PFSK-1 (cell line): Measurements from ENCODE around the gene SCRT2.

Source experiments
- FOXP2 ChIP-seq: optimal IDR thresholded peaks from 2 replicates; pipeline ENCODE3; 2011; ENCODE audit warnings: borderline replicate concordance, control low read depth, inconsistent platforms; ENCODE audit not compliant: insufficient read depth; ENCODE audit errors: extremely low read length, extremely low read depth
- POLR2AphosphoS5 ChIP-seq: IDR thresholded peaks from 2 replicates; pipeline ENCODE4 v1.6.1; 2012; ENCODE audit warnings: low read depth, mild to moderate bottlenecking, control low read depth, low read length, moderate library complexity
- SIN3A ChIP-seq: IDR thresholded peaks from 2 replicates; pipeline ENCODE4 v1.6.1; 2012; ENCODE audit warnings: mild to moderate bottlenecking, low read length, moderate library complexity, borderline replicate concordance; ENCODE audit not compliant: insufficient read depth
- TAF1 ChIP-seq: IDR thresholded peaks from 2 replicates; pipeline ENCODE4 v1.6.1; 2012; ENCODE audit warnings: low read length, control low read depth, borderline replicate concordance; ENCODE audit not compliant: insufficient read depth
- TF ChIP-seq, protein P1 (sequence below), 2 experiments: IDR thresholded peaks; 2 replicates each; pipeline versions ENCODE4 v1.6.1 to v1.8.0; 2011 to 2012; ENCODE audit warnings: low read depth in 2 of 2, low read length in 2 of 2, control low read depth in 1 of 2, inconsistent platforms in 1 of 2, mild to moderate bottlenecking in 1 of 2, moderate library complexity in 1 of 2; ENCODE audit not compliant: insufficient read depth in 1 of 2

SCRT2 gene

DNA sequence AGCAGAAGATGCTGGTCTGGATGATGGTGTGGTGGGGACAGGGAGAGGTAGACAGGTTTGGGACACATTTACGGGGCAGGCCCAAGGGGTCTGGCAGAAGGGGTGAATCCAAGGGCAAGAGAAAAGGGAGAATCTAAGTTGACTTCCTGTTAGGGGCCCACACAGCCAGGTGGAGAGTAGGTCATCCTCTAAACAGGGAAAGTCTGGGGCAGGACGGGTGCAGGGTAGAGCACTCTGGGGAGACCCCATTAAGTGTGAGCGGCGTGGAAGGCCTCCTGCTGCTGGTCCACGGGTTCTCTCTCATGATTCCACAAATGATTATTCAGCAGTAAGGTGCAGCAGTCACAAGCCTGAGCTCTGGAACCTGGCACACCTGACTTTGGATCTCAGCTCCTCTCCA, 25.3 kb downstream of the SCRT2 start:
- TF ChIP-seq TAF1 (no peak), FOXP2 (no peak), POLR2AphosphoS5 (no peak), SIN3A (no peak)
- TF ChIP-seq, protein P1, sequence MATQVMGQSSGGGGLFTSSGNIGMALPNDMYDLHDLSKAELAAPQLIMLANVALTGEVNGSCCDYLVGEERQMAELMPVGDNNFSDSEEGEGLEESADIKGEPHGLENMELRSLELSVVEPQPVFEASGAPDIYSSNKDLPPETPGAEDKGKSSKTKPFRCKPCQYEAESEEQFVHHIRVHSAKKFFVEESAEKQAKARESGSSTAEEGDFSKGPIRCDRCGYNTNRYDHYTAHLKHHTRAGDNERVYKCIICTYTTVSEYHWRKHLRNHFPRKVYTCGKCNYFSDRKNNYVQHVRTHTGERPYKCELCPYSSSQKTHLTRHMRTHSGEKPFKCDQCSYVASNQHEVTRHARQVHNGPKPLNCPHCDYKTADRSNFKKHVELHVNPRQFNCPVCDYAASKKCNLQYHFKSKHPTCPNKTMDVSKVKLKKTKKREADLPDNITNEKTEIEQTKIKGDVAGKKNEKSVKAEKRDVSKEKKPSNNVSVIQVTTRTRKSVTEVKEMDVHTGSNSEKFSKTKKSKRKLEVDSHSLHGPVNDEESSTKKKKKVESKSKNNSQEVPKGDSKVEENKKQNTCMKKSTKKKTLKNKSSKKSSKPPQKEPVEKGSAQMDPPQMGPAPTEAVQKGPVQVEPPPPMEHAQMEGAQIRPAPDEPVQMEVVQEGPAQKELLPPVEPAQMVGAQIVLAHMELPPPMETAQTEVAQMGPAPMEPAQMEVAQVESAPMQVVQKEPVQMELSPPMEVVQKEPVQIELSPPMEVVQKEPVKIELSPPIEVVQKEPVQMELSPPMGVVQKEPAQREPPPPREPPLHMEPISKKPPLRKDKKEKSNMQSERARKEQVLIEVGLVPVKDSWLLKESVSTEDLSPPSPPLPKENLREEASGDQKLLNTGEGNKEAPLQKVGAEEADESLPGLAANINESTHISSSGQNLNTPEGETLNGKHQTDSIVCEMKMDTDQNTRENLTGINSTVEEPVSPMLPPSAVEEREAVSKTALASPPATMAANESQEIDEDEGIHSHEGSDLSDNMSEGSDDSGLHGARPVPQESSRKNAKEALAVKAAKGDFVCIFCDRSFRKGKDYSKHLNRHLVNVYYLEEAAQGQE (IDR thresholded peaks at IDR 0.05; ENCODE audit: insufficient read depth in 1 of 2, low read depth in 2 of 2, low read length in 2 of 2): no peak

DNA sequence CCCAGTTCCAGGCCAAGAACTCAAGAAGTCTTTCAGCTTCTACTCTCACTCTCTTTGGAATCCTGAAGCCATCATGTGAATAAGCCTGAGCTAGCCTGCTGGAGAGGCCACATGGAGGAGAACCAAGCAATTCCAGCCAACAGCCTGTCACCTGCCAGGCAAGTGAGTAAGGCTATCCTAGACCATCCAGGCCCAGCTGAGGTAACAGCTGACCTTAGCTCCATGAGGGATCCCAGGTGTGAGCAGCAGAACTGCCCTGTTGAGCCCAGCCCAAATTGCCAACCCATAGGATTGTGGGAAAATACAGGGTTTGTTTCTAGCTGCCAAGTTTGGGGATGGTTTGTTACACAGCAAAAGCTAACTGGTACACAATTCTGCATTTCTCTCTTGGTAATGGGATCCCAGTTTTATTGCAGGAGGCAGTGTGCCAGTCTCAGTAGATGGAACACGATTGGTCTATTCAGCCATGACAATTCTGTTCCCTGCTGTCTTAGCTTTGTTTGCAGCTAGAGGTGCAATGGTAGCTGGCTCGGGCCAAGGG, 28.1 kb downstream of the SCRT2 start:
- TF ChIP-seq TAF1: no peak
- TF ChIP-seq, protein P1 (IDR thresholded peaks at IDR 0.05; ENCODE audit: insufficient read depth in 1 of 2, low read depth in 2 of 2, low read length in 2 of 2): no peak
- no peak for TF ChIP-seq SIN3A
- TF ChIP-seq FOXP2: no peak
- TF ChIP-seq POLR2AphosphoS5: no peak

DNA sequence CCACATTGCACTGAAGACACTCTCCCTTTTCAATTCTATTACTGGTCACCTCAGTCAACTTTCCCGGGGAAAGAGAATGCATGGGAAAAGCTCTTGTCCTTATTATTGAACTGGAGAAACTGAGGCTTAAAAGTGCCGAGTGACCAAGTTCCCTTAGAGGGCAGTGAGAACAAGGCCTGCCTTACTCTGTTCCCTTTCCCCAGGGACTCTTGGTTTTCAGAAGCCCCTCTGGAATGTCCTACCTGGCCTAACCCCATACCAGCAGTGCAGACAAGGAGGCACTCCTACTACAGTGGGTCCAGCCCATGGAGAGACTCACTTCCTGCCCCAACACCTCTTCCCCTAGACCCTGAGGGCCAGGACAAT, 28.8 kb downstream of the SCRT2 start:
- no peak for TF ChIP-seq SIN3A

DNA sequence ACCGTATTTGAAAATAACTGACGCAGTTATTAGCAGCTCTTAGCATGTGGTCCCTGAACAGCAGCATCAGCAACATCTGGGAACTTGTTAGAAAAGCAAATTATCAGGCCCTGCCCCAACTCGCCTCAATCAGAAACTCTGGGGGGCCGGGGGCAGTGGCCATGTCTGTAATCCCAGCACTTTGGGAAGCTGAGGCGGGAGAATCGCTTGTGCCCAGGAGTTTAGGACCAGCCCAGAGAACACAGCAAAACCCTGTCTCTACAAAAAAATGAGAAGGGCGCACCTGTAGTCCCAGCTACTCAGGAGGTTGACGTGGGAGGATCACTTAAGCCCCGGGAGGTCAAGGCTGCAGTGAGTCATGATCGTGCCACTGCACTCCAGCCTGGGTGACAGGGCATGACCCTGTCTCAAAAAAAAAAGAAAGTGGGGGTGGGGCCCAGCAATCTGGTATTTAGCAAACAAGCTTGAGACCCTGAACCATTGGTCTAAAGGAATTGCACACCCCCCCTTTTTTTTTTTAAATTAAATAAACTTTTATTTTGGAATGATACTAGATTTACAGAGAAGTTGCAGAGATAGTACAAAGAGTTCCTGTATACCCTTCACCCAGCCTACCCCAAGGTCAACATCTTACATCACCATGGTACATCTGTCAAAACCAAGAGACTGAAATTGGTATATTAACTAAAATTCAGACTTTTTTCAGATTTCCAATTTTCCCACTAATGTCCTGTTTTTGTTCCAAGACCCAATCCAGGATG, 29.3 kb downstream of the SCRT2 start:
- TF ChIP-seq, protein P1 (IDR thresholded peaks at IDR 0.05; ENCODE audit: insufficient read depth in 1 of 2, low read depth in 2 of 2, low read length in 2 of 2): no peak
- TF ChIP-seq SIN3A (no peak), POLR2AphosphoS5 (no peak), FOXP2 (no peak), TAF1 (no peak)

DNA sequence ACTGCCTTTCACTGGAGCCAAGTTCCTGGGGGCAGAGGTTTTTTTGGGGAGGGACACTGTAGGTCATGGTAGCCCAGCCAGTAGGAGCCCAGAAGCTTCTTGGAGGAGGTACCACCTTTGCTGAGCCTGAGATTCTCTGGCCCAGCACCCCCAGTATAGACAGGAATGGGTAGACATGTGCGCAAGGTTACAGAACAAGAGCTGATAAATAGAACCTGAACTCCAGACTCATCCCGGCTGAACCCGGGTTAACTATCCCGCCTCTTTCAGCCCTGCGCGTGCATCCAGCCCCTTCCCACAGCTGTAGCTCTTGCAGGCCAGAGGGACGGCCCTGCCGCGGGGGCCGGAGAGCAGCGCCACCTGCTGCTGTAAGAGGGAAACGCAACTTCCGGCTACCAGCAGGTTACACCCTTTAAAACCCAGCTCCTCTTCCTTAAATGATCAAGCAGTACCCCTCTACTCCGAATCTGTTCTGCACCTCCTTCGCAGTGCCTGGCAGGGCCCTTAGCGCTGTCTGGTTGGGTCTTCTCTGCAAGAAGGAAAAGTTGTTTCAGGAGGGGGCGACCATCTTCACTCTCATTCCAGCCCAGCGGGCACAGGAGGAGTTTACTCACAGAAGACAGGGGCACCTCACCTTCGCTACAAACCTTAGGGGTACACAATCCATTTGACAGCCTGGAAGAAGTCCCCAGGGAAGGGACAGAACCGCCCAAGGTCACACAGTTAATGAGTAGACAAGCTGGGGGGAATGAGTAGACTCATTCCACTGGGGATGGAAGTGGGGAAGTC, 30.1 kb downstream of the SCRT2 start:
- TF ChIP-seq, protein P1 (IDR thresholded peaks at IDR 0.05; ENCODE audit: insufficient read depth in 1 of 2, low read depth in 2 of 2, low read length in 2 of 2): no peak
- TF ChIP-seq FOXP2: peak; percentile 40
- no peak for TF ChIP-seq SIN3A
